Neuronal stem cell (in vitro differentiated cells): Measurements from ENCODE around the gene ZNF569. TPM values are rescaled to one million over a fixed set of nuclear protein-coding genes. Genes with fewer than 3 reads are reported as not detected.
A peak's percentile ranks its signal among the peaks of the same experiment; 100 is the strongest.

Source experiments
- DNase-seq: peaks from one replicate; pipeline ENCODE4 v3.0.0-alpha.2; 2013; ENCODE audit warnings: low spot score
- H2AFZ ChIP-seq: one replicate; pipeline ENCODE4 v1.6.1; 2013; ENCODE audit warnings: mild to moderate bottlenecking, low read length, inconsistent platforms
- H2AK5ac ChIP-seq: 2 replicates; pipeline ENCODE4 v1.6.1; 2013; ENCODE audit warnings: low read depth, mild to moderate bottlenecking, inconsistent platforms, low read length, moderate library complexity, mixed read lengths
- H2BK120ac ChIP-seq: 2 replicates; pipeline ENCODE4 v1.6.1; 2013; ENCODE audit warnings: low read depth, mild to moderate bottlenecking, inconsistent platforms, low read length, moderate library complexity, mixed read lengths
- H2BK12ac ChIP-seq: one replicate; pipeline ENCODE4 v1.6.1; 2013; ENCODE audit warnings: low read length, inconsistent platforms
- H2BK15ac ChIP-seq: 2 replicates; pipeline ENCODE4 v1.6.1; 2013; ENCODE audit warnings: mild to moderate bottlenecking, low read length, inconsistent platforms, mixed read lengths
- H2BK5ac ChIP-seq: one replicate; pipeline ENCODE4 v1.6.1; 2013; ENCODE audit warnings: inconsistent platforms, mild to moderate bottlenecking, low read length, moderate library complexity
- H3K14ac ChIP-seq: one replicate; pipeline ENCODE4 v1.6.1; 2013; ENCODE audit warnings: low read length, inconsistent platforms
- H3K18ac ChIP-seq: 2 replicates; pipeline ENCODE4 v1.6.1; 2013; ENCODE audit warnings: low read length, inconsistent platforms
- H3K23ac ChIP-seq: 2 replicates; pipeline ENCODE4 v1.6.1; 2013; ENCODE audit warnings: low read depth, mild to moderate bottlenecking, mixed read lengths, low read length, inconsistent platforms; ENCODE audit not compliant: poor library complexity
- H3K27ac ChIP-seq: replicated peaks from 3 replicates; pipeline ENCODE4 v1.5.1; 2013; ENCODE audit warnings: low read length, inconsistent platforms
- H3K27me3 ChIP-seq, 3 experiments: 2 replicates each; pipeline ENCODE4 v1.6.1; 2013; ENCODE audit warnings: low read length in 3 of 3, mild to moderate bottlenecking in 2 of 3, inconsistent platforms in 1 of 3, low read depth in 1 of 3, mixed read lengths in 1 of 3, moderate library complexity in 1 of 3; ENCODE audit not compliant: control insufficient read depth in 3 of 3, insufficient read depth in 3 of 3
- H3K36me3 ChIP-seq, 2 donors: replicated peaks in 1 of 2; 2 replicates each; pipeline ENCODE4 v1.6.1; 2013; ENCODE audit warnings: low read length in 2 of 2; ENCODE audit not compliant: control insufficient read depth in 2 of 2, insufficient read depth in 2 of 2
- H3K4ac ChIP-seq: 2 replicates; pipeline ENCODE4 v1.6.1; 2013; ENCODE audit warnings: inconsistent platforms, mild to moderate bottlenecking, low read length, moderate library complexity
- H3K4me1 ChIP-seq, 2 donors: 1 replicate in 1 of 2; 2 replicates in 1 of 2; pipeline ENCODE4 v1.6.1; 2013; ENCODE audit warnings: low read length in 2 of 2, low read depth in 1 of 2; ENCODE audit not compliant: control insufficient read depth in 2 of 2, insufficient read depth in 1 of 2
- H3K4me2 ChIP-seq: one replicate; pipeline ENCODE4 v1.6.1; 2013; ENCODE audit warnings: mild to moderate bottlenecking, low read length, inconsistent platforms; ENCODE audit not compliant: insufficient read depth, poor library complexity, severe bottlenecking
- H3K4me3 ChIP-seq, 2 donors: 2 replicates each; pipeline ENCODE4 v1.5.1; 2013; ENCODE audit warnings: low read length in 2 of 2, mild to moderate bottlenecking in 2 of 2, inconsistent platforms in 1 of 2, moderate library complexity in 1 of 2
- H3K79me1 ChIP-seq: one replicate; pipeline ENCODE4 v1.6.1; 2013; ENCODE audit warnings: low read depth, mild to moderate bottlenecking, inconsistent platforms, low read length, moderate library complexity
- H3K9ac ChIP-seq: one replicate; pipeline ENCODE4 v1.6.1; 2013; ENCODE audit warnings: mild to moderate bottlenecking, low read depth, low read length, inconsistent platforms; ENCODE audit not compliant: poor library complexity
- H3K9me3 ChIP-seq, 2 donors: replicated peaks in 1 of 2; 2 replicates each; pipeline versions ENCODE3 to v1.6.1; 2013; ENCODE audit warnings: low read length in 2 of 2, mild to moderate bottlenecking in 2 of 2, inconsistent platforms in 1 of 2, low read depth in 1 of 2, mixed read lengths in 1 of 2, moderate library complexity in 1 of 2; ENCODE audit not compliant: control insufficient read depth in 2 of 2, insufficient read depth in 1 of 2
- H4K8ac ChIP-seq: one replicate; pipeline ENCODE4 v1.6.1; 2013; ENCODE audit warnings: low read depth, mild to moderate bottlenecking, inconsistent platforms, low read length, moderate library complexity
- H4K91ac ChIP-seq: one replicate; pipeline ENCODE4 v1.6.1; 2013; ENCODE audit warnings: low read length, low read depth, mild to moderate bottlenecking, inconsistent platforms; ENCODE audit not compliant: poor library complexity
- WGBS, 2 donors: extraction: QIAGEN DNeasy Blood & Tissue Kit; methylation state at CpG; one replicate each; pipeline ENCODE4 v1.1.7; 2013; ENCODE audit warnings: missing lambda C conversion rate in 2 of 2, mixed read lengths in 1 of 2; ENCODE audit not compliant: insufficient read length in 2 of 2, insufficient replicate concordance in 1 of 2; ENCODE audit errors: extremely low coverage in 2 of 2; 5-methylcytosine and 5-hydroxymethylcytosine counted together
- polyA plus RNA-seq, 2 experiments: library from polyadenylated mRNA; stranded (reverse); fragments of 200-250 nt; gene quantifications; one replicate each; pipeline ENCODE4 v1.2.3, GENCODE V29; 2013

The ZNF569 gene
- polyA plus RNA-seq (2013, experiment 1 of 2) = 11.2 TPM
- polyA plus RNA-seq (2013, experiment 2 of 2) = 12.2 TPM

DNA sequence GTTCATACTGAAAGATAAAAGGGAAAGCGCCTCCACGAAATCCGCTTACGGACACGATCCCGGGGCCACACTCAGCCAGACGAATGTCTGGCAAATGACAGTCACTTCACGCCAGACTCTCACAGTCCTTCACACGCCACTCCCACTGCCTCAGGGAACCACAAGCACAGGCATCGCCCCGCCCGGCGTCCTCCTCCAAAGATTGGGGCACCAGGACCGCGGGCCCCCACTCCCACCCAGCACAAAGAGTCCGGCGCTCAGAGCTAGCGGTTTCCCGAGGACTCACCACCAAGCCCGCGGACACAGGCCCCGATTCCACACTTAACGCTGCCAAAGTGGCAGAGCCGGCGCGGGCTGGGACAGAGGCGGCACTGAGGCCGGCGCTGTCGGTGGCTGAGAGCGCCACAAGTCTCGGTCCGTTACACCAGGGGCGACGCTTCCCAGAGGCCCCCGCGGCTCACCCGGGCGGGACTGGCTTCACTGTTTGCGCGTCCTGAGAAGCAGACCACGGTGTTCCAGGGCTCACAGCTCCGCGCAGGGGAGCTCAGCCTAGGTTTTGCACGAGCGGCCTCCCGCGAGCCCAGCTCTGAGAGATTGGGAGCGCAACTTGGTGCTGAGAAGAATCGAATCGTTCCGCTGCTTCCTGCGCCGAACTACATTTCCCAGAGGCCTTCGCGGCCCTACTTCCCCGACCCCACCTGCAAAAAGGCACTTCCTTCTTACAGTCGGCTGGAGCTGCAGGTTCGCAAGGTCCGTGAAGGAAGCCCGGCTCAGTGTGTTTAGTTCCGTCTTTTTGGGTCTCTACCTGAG, at the start of gene ZNF569:
Gene ZNF569 (minus strand): TSS at position 647 of the 810 bp plus-strand sequence. CDS start 22,523 bp downstream, outside the sequence.
- peak; percentile 87 for DNase-seq
- Histone ChIP-seq H3K79me1 (peaks cover 4% of the 10 kb centered on the region), H2BK15ac (peak within 1 kb of the TSS; percentile 35), H2AFZ (peak within 1 kb of the TSS; percentile 98), H3K4me2 (peak within 1 kb of the TSS; percentile 74), H2BK5ac (peak within 1 kb of the TSS; percentile 90), H3K14ac (no peak within 1 kb of the TSS), H4K8ac (no peak within 1 kb of the TSS), H3K18ac (peak within 1 kb of the TSS; percentile 97), H3K4me1 (peaks cover 0 to 2% of the 10 kb centered on the region in 2 donors), H3K9me3 (peaks cover 13 to 60% of the 10 kb centered on the region in 2 donors), H2BK120ac (no peak within 1 kb of the TSS), H2AK5ac (no peak within 1 kb of the TSS), H3K27me3 (no peaks in the 10 kb centered on the region), H3K27ac (peak within 1 kb of the TSS; percentile 86), H2BK12ac (no peak within 1 kb of the TSS), H3K23ac (peak within 1 kb of the TSS; percentile 29), H3K9ac (peak within 1 kb of the TSS; percentile 90), H4K91ac (no peak within 1 kb of the TSS), H3K4ac (no peak within 1 kb of the TSS), H3K36me3 (peaks cover 8 to 49% of the 10 kb centered on the region in 2 donors), H3K4me3 (peak within 1 kb of the TSS; percentile 62 to 88)
- WGBS, 2 donors = no CpG with 5 or more reads among the region's 62 CpGs

DNA sequence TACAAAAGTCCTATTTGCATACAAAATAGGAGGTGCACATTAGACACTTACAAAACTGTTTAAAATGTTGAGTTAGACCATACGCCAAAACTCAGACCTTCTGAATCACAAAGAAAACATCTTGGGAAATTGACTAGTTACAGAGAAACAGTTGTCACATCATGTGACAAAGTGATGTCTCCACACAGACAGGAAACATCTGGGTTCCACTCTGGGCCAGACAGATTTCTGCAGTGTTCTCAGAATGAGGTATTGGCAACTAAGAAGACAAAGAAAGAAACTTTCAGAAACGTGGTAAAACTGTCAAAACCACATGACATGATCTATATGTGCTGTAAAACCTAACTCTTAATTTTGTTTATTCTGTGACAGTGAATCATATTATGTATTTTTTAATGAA, 46.2 kb upstream of the ZNF569 start:
- peaks cover 9 to 81% of the 10 kb centered on the region in 2 donors for H3K36me3 ChIP-seq
- H3K18ac ChIP-seq = no peak overlapping the region
- H3K4ac ChIP-seq = no peak overlapping the region
- no peak overlapping the region for H2BK120ac ChIP-seq
- H3K14ac ChIP-seq = no peak overlapping the region
- H3K79me1 ChIP-seq = no peaks in the 10 kb centered on the region
- no peak overlapping the region for H2BK15ac ChIP-seq
- H2AFZ ChIP-seq = no peak overlapping the region
- H2BK12ac ChIP-seq = no peak overlapping the region
- H4K91ac ChIP-seq = no peak overlapping the region
- no CpG with 5 or more reads among the region's 2 CpGs for WGBS, 2 donors
- H3K27ac ChIP-seq = no peak overlapping the region
- H3K27me3 ChIP-seq = no peaks in the 10 kb centered on the region
- H2BK5ac ChIP-seq = no peak overlapping the region
- no peak overlapping the region for H4K8ac ChIP-seq
- no peak for DNase-seq
- peaks cover 2 to 60% of the 10 kb centered on the region in 2 donors for H3K9me3 ChIP-seq
- no peak overlapping the region for H3K4me2 ChIP-seq
- H2AK5ac ChIP-seq = no peak overlapping the region
- H3K4me3 ChIP-seq = no peak overlapping the region
- H3K9ac ChIP-seq = no peak overlapping the region
- no peaks in the 10 kb centered on the region for H3K4me1 ChIP-seq
- no peak overlapping the region for H3K23ac ChIP-seq

DNA sequence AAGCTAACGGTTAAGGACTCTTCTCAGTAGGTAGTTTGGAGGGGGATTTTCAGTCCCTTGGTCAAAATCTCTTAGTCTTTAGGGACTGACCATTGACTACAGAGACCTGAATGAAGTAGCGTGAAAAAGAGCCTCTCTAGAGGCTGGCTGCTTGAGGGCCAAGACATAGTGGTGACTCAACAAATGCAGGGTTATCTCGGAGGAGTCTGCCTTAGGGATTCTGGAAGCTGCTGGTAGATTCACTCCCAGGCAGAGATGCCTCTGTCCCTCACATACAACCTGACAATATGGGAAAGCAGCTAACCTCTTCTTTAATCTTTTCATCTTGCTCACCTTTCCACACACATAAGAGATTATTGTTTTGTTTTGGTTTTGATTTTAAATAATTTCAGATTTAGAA, 44.6 kb upstream of the ZNF569 start:
- no CpG with 5 or more reads among the region's 3 CpGs for WGBS, 2 donors
- Histone ChIP-seq H3K27ac (no peak overlapping the region), H3K36me3 (peaks cover 7 to 74% of the 10 kb centered on the region in 2 donors), H2AFZ (no peak overlapping the region), H3K4me2 (no peak overlapping the region), H3K14ac (no peak overlapping the region), H2BK12ac (no peak overlapping the region), H3K9ac (no peak overlapping the region), H2AK5ac (no peak overlapping the region), H3K4ac (no peak overlapping the region), H3K18ac (no peak overlapping the region), H2BK15ac (no peak overlapping the region), H4K8ac (no peak overlapping the region), H4K91ac (no peak overlapping the region), H3K9me3 (peaks cover 2 to 57% of the 10 kb centered on the region in 2 donors), H3K4me3 (no peak overlapping the region), H3K27me3 (no peaks in the 10 kb centered on the region), H3K4me1 (peaks cover 0 to 3% of the 10 kb centered on the region in 2 donors), H3K23ac (no peak overlapping the region), H2BK120ac (no peak overlapping the region), H2BK5ac (no peak overlapping the region), H3K79me1 (no peaks in the 10 kb centered on the region)
- no peak for DNase-seq

DNA sequence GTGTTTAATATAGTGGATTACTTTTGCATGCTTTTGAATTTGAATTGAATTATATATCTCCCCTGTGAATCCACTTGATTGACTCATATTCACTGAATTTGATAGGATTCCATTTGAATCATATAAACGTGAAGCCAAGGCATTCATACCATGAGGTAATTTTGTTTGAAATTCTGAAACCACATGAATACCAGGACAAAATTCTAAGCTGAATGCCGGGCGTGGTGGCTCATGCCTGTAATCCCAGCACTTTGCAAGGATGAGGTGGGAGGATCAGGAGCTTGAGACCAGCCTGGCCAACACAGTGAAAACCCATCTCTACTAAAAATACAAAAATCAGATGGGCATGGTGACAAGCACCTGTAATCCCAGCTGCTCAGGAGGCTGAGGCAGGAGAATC, 43.9 kb upstream of the ZNF569 start:
- H3K23ac ChIP-seq = no peak overlapping the region
- no peak overlapping the region for H3K14ac ChIP-seq
- H2BK12ac ChIP-seq = no peak overlapping the region
- no peak overlapping the region for H2BK15ac ChIP-seq
- H3K27ac ChIP-seq = no peak overlapping the region
- no peak overlapping the region for H4K8ac ChIP-seq
- no peak overlapping the region for H2AK5ac ChIP-seq
- no peaks in the 10 kb centered on the region for H3K79me1 ChIP-seq
- H3K9ac ChIP-seq = no peak overlapping the region
- H3K9me3 ChIP-seq = peaks cover 0 to 56% of the 10 kb centered on the region in 2 donors
- no CpG with 5 or more reads among the region's 3 CpGs for WGBS, 2 donors
- H2BK5ac ChIP-seq = no peak overlapping the region
- DNase-seq = no peak
- H3K27me3 ChIP-seq = no peaks in the 10 kb centered on the region
- H3K4me3 ChIP-seq = no peak overlapping the region
- no peak overlapping the region for H3K4ac ChIP-seq
- peaks cover 7 to 69% of the 10 kb centered on the region in 2 donors for H3K36me3 ChIP-seq
- H2AFZ ChIP-seq = no peak overlapping the region
- H4K91ac ChIP-seq = no peak overlapping the region
- H2BK120ac ChIP-seq = no peak overlapping the region
- H3K4me1 ChIP-seq = peaks cover 0 to 3% of the 10 kb centered on the region in 2 donors
- H3K4me2 ChIP-seq = no peak overlapping the region
- H3K18ac ChIP-seq = no peak overlapping the region
